Stimulated activated CD4-positive, alpha-beta T cell treated with anti-CD3 and anti-CD28 coated beads, TNF-alpha, amount 100 ng/mL, for 48 hours (primary cell): ENCODE results near the gene MICALL2.

Experiments
- DNase-seq, 3 donors: peaks; one replicate each; pipeline ENCODE4 v3.0.0-alpha.2; 2020; ENCODE audit warnings: low read depth in 3 of 3

The MICALL2 gene

GRCh38 chr7:1458683-1459511 is at the start of gene MICALL2:
MICALL2 (minus strand) TSS chr7:1459470; CDS start chr7:1459326, 144 bp downstream.
- DNase-seq = no peak

- no peak for DNase-seq
These were observed 49.0 kb upstream of the MICALL2 start for GRCh38 chr7:1508277-1508758.

GRCh38 chr7:1505731-1506550 is 46.7 kb upstream of the MICALL2 start:
- DNase-seq = no peak

- DNase-seq = peak; percentile 84 to 87 (median 84)
These were observed 44.8 kb upstream of the MICALL2 start, which contains the start of gene INTS1 for GRCh38 chr7:1503816-1504775. INTS1 (minus strand) TSS chr7:1504389; CDS start chr7:1503960, 429 bp downstream.

DNA sequence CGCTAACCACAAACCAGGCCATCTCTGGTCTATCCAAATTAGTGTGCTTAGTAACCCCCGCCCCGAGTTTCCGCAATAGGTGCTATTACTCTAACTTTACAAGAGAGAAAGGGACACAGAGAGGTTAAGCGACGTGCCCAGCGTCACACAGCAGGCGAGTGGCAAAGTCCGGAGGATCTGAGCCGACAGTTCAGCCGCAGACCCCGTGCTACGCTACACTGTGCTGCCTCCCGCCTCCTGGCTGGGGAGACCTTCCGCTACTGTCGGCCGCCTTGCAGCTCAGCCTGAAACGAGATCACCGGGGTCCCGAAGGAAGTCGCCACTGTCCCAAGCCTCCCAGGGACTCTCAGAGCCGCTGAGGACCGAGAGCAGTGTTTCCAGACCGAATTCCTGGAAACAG is 44.1 kb upstream of the MICALL2 start:
- DNase-seq = no peak

- DNase-seq = no peak
These were observed 43.6 kb upstream of the MICALL2 start for GRCh38 chr7:1502845-1503244.

DNA sequence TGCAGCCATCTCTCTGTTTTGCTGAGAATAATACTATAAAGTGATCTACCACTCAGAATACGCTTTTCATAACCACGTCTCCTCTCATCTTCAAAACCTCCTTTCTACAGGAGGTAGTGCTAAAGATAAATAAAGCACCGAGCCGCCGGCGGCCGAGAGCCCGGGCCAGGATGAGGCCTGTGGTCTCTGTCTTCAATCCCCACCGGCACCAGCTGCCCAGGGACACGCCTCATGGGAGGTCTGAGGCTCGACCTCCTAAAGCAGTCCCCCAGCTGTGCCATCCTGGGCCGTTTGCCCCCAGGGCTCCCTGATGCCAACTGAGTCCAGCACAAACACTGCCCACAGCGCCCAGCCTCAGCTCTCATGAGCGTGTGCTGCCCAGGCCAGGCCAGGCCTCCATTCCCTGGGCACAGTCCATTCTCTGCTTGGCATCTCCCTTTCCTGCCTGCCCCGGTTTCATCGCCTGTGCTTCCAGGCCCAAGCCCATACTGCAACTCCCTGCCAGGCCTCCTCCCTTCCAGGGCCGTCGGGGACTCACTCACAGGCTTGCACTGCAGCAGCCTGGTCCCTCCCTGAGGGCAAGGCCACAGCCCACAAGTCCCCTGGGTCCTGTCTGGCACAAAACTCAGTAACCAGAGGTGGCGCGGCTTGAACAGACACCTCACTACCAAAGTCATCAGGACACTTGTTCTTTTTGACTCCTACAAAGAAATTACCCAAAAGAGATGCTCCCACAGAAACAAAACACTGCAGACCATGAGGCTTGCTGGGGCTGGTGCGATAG is 42.4 kb upstream of the MICALL2 start:
- DNase-seq = no peak

DNA sequence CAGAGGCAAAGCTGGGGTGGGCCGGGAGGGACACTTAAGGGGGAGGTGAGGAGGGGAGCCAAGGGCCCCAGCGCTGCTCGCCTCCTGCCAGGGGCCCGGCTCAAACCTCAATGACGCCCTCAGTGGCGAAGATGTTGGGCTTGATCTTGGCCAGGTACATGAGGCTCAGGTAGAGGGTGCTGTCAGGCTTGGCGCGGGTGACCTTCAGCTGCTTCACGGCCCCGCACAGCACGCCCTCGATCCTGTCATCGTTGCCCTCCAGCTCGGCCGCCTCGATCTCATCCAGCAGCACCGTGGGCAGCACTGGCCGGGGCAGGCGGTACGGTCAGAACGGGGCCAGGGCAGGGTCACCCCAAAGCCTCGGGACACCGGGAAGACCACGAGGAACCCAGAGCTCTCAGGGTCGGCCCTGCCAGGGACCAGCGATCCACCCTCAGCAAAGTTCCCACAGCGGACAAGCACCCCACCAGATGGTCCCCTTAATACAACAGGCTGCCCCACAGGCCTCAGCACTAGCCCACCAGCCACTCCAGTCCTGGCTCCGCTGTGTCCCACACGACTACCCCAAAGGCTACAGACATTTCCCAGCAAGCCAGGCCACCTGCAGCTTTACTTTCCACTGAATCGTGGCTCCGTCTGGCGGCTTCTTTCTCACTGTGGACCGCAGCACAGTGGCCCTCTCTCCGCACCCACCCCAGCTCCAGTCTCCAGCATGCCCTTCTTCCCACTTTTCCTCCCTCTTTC is 41.0 kb upstream of the MICALL2 start:
- DNase-seq = no peak

GRCh38 chr7:1499367-1500029 is 40.2 kb upstream of the MICALL2 start:
- no peak for DNase-seq

- no peak for DNase-seq
These were observed 39.4 kb upstream of the MICALL2 start for GRCh38 chr7:1498370-1499305.

GRCh38 chr7:1497293-1497927 is 38.1 kb upstream of the MICALL2 start:
- DNase-seq = no peak

GRCh38 chr7:1496531-1497292 is 37.4 kb upstream of the MICALL2 start:
- DNase-seq = no peak

DNA sequence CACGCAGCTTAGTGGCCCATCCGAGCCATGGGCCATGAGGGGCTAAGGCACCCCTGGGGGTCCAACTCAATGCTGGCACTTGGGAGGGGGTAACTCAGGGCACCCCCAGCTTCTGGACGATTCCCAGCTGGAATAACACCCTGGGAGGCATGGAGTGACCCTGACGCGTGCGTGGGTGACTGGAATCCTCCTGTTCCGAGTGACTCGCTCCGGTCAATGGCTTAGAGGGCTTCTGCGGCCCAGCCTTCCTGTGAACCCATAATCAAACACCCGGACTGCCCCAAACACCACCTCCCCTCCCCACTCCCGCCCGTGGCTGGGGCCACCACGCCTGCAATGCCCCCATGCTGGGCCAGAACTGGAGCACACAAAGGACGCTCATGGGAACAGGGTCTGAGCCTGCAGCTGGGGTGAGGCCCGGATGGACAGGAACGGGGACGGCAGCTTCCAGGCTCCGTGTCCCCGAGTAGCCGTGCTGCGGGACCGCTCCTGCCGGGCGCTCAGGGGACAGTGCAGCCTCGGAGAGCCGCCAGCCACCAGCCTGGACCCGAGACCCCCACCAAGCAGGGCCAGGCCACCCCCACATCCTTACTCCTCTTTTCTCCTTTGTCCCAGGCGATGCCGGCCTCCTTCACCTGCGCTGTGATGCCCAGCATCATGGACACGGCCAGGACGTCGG is 36.4 kb upstream of the MICALL2 start:
- DNase-seq = no peak

- no peak for DNase-seq
These were observed 35.7 kb upstream of the MICALL2 start for GRCh38 chr7:1494866-1495563.

DNA sequence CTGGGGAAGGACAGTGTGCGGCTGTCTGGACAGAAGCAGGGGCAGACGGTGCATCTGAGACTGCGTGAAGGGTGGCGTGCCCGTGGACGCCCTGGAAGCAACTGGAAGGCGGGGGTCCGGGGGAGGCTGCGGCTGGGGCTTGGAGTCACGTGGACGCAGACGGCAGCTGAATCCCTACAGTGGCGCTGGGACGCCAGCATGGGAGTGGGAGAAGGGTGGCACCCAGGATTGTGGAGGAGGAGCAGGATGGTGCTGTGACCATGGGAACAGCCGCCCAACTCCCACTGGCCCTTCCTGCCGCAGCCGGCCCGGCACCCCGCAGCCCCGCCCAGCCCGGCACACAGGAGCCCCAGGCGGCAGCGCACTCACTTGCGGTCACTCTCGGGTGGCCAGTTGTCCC is 35.2 kb upstream of the MICALL2 start:
- DNase-seq = no peak

- no peak for DNase-seq
These were observed 34.3 kb upstream of the MICALL2 start for GRCh38 chr7:1493571-1493970.
